ENCODE measurements around the gene NDUFC2.
"Not testable (repeated sequence)": the region's sequence is repeated elsewhere in the genome, so short reads cannot be mapped to it uniquely, and the experiment has no call there.

Gene NDUFC2

DNA sequence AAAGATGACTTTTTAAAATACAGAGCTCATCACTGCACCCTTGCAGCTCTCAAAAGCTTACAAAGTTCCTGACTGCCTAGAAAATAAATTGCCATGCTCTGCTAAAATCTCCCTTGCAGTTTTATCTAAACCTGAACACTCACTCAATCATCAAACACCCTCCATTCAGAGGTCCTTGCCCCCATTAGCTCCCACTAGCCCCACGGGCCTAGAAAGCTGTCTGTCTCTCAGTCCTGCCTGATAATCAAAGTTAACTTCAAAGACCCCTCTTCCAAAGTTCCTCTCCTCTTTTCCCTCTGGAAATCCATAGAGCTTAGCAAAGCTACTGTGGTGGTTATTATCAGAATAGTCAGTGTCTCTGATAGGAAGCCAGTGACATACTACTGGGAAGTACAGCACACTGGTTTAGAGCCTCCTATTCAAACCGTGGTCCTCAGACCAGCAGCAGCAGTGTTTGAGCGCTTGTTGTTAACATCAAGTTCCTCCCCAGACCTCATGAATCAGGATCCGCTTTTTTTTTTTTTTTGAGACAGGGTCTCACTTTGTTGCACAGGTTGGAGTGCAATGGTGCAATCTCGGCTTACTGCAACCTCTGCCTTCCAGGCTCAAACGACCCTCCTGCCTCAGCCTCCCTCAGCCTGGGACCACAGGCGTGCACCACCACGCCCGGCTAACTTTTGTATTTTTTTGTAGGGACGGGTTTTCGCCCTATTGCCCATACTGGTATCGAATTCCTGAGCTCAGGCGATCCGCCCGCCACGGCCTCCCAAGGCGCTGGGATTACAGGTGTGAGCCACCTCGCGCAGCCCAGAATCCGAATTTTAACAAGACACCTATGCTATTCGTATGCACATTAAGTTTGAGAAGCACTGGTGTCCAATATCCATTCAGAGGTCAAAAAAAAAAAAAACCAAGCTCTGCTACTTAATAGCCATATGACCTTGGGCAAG is 1.2 kb downstream of the NDUFC2 start:
- no peak for DNase-seq

- DNase-seq: not testable (repeated sequence)
These were observed 2.1 kb downstream of the NDUFC2 start for GRCh38 chr11:78077592-78077991.

DNA sequence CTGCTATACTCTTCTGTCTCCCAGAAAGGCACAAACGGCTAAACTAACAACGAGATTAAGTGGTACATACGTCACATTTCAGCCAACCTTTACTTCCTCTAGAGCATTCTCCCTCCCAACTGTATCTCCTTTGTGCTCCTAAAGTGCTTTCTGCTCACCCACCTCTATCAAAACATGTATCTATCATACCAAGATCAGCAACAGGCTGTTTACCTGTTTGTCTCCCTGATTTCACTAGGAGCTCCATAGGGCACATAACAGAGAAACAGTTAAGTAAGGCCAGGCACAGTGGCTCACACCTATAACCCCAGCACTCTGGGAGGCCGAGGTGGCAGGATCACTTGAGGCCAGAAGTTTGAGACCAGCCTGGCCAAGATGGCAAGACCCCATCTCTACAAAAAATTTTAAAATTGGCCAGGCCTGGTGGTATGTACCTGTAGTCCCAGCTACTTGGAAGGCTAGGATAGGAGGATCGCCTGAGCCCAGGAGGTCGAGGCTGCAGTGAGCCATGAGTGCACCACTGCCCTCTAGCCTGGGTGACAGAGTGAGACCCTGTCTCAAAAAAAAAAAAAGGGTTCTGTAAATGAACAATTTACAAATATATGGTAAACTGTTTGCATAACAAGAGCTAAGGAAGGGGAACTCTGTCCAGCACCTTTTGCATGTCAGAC is 2.8 kb downstream of the NDUFC2 start:
- no peak for DNase-seq

GRCh38 chr11:78074756-78075155 is 4.9 kb downstream of the NDUFC2 start:
- DNase-seq: no peak

GRCh38 chr11:78072455-78072854 is 7.2 kb downstream of the NDUFC2 start:
- no peak for DNase-seq

GRCh38 chr11:78071717-78072116 is 7.9 kb downstream of the NDUFC2 start:
- no peak for DNase-seq

DNA sequence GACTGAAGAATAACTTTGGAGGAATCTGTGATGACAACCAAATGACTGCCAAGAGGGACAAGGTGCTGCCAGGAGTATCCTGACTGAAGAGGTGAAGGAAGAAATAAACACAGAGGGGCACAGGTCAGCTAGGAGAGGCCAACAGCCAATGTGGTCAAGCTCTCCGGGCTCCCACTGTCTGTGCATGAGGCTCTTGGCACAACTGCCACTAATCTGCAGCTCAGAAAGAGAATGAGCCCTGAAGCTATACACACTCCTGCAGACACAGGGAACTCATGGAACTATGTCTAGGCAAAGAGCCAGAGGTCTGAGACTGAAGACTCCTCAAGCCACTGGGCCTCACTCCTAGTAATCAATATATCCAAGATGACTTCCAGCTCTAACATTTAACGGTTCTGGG is 9.0 kb downstream of the NDUFC2 start:
- no peak for DNase-seq

GRCh38 chr11:78069465-78069864 is 10.2 kb downstream of the NDUFC2 start:
- DNase-seq: no peak

GRCh38 chr11:78067704-78068103 is 12.0 kb downstream of the NDUFC2 start:
- no peak for DNase-seq

GRCh38 chr11:78066471-78066870 is 13.2 kb downstream of the NDUFC2 start:
- no peak for DNase-seq

DNA sequence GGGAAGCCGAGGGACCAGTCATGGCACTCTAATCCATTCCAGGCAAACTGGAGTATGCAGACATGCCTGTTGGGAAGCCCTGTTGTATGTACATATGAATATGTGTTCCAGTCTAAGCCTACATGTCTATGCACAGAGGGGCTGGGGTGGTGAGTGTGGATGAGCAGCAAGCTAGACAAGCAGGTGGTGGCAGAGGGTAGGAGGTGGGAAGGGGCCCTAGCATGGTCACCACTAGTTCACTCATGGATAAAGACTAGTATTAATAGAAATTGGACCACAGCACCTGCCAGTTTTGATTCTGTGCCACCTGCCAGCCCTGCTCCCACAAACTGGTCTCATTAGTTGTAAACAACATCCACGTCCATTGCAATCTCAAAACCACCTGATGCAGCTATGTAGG is 14.5 kb downstream of the NDUFC2 start:
- DNase-seq: no peak

- no peak for DNase-seq
These were observed 16.1 kb downstream of the NDUFC2 start, which contains the start of gene THRSP for GRCh38 chr11:78063440-78064181. Gene THRSP, plus strand, starts transcription at chr11:78063861. Its CDS starts 21 bp downstream, at chr11:78063882.

- DNase-seq: no peak
These were observed 17.0 kb downstream of the NDUFC2 start for GRCh38 chr11:78062671-78063070.

GRCh38 chr11:78061921-78062311 is 17.7 kb downstream of the NDUFC2 start:
- DNase-seq: no peak

DNA sequence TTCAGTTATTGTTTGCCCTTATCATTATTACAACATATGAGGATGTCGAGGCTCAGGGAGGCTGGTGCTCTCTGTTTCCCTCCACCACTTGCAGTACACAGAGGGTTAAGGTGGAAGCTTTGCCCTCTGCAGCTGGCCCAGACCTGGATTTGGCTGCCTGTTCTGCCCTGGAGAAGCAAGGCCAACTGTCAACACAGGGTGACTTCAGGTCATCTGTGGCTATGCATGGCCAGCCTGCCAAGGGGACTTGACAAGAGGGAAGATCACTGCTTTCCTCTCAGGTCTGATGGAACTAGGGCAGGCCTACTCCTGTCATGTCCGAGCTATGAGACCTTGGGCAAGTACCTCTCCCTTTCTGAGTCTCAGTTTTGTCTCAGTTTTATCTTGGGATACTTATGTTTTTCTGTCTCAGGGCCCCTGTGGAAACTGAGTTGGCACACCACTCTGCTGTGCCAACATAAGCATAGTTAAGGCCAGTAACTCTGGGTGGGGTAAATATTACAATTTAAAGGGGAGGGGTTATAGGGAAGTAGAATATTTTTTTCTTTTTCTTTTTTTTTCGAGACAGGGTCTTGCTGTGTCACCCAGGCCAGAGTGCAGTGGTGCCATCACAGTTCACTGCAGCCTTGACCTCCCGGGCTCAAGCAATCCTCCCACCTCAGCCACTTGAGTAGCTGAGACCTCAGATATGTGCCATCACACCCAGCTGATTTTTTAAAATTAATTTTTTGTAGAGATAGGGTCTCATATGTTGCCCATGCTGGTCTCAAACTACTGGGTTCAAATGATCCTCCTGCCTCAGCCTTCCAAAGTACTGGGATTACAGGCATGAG is 18.4 kb downstream of the NDUFC2 start:
- DNase-seq: no peak

DNA sequence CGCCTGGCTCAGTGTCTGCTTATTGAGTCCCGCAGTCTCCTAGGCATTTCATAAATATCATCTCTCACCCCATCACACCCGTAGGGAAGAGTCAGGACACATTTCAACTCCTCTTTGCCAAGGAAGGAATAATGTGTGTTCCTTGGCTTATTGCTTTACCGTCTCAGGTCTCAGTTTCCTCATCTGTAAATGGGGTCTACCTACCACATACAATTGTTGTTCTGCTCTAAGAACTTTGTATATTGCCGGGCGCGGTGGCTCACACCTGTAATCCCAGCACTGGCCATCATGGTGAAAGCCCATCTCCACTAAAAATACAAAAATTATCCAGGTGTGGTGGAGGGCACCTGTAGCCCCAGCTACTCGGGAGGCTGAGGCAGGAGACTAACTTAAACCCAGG is 19.1 kb downstream of the NDUFC2 start:
- no peak for DNase-seq

GRCh38 chr11:78059749-78060328 is 19.8 kb downstream of the NDUFC2 start:
- DNase-seq: not testable (repeated sequence)

- DNase-seq: no peak
These were observed 22.1 kb downstream of the NDUFC2 start for GRCh38 chr11:78057462-78058055.

DNA sequence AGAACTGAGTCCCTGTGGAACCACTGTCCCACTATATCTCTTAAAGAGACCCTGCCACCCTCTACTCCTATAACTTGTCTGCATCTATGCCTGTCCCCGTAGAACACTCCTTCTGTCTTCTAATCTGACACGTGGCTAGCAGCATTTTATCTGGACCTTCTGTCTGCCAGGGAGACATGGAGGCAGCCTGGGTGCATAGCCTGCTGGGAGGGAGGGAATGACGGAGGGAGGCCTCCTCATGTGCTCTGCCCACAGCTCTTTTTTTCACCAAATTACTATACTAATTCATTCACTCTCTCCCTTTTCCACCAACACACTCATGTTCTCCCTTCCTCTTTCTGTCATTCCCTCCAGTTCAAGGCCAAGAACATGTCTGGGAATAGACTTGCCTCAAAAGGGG is 23.6 kb downstream of the NDUFC2 start:
- DNase-seq: no peak

DNA sequence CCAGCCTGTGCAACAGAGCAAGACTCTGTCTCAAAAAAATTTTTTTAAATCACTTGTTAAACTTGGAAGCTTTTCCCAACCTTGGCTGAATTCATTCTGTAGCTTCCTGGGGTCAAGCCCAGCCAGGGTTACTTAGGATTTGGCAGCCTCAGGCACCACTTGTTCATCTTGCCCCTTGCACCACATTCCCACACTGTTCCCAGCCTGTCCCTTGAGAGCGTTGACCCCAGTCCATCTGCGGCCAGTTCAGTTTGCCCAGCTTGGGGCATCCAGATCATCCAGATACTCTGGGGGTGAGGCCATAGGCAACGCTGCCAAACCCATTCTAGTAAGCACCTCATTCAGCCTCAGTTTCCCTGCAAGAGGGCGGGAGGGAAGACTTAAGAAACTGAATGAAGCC is 24.7 kb downstream of the NDUFC2 start:
- no peak for DNase-seq

DNA sequence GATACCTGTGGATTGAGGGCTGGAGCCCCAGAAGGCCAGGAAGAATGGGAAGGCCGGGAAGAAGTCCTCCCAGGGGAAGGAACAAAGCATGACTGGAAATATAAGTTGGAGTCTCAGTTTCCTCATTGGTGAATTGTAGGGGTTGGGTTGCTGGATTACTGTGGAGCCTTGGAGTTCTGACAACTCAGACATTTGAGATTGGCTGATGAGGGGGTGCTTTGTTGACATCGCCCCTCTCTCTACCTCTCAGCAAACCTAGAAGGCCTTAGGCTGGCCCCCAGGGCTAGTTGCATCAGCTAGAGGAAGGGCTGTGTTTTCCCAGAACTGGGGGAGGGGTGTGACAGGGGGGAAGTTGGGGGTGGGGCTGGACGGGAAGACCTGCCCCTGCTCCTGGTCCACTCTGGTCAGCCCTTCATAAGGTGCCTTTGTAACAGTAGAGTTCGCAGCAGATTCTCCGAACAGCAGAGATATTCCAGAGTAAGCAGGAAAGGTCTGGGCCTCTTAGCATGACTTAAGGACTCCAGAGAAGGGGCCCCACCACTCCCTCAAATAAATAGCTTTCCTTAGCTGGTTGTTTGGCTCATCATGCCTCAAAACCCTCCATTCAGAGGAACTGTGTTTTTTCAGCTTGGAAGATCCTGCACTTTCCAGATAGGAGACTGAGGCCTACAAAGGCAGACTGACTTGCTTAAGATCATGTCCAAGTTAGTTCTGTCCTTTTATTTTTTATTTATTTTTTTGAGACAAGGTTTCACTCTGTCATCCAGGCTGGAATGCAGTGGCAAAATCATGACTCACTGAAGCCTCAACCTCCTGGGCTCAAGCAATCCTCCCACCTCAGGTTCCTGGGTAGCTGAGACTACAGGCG is 28.5 kb downstream of the NDUFC2 start:
- no peak for DNase-seq
